Bronchial epithelial cell (primary cell): ENCODE results near the gene TMED1. TPM values are rescaled to one million over a fixed set of nuclear protein-coding genes. Genes with fewer than 3 reads are reported as not detected.

Experiments
- DNase-seq: peaks from one replicate; pipeline ENCODE4 v3.0.0-alpha.2; 2010; ENCODE audit warnings: low read depth
- FAIRE-seq: peaks from 2 replicates; lab custom pipeline; 2011; peaks lifted over from hg19 to GRCh38; lab: Jason Lieb, UNC
- H3K27me3 ChIP-seq: 2 replicates; pipeline ENCODE4 v1.5.1; 2011; ENCODE audit warnings: low read length; ENCODE audit not compliant: control insufficient read depth, insufficient read depth
- H3K36me3 ChIP-seq: 2 replicates; pipeline ENCODE4 v1.5.1; 2011; ENCODE audit warnings: low read length; ENCODE audit not compliant: control insufficient read depth, insufficient read depth
- H3K4me3 ChIP-seq: 2 replicates; pipeline ENCODE4 v1.5.1; 2011; ENCODE audit warnings: mild to moderate bottlenecking, low read depth, low read length, control low read depth
- CTCF ChIP-seq: IDR thresholded peaks from 2 replicates; pipeline ENCODE4 v1.5.1; 2011; ENCODE audit warnings: mild to moderate bottlenecking, moderate library complexity, low read length, control low read depth, inconsistent platforms; ENCODE audit not compliant: insufficient read depth, severe bottlenecking
- total RNA-seq: library from RNA; depleted of rRNA; stranded (reverse); fragments of >200 nt; gene quantifications from 2 replicates; pipeline ENCODE4 v1.2.1, GENCODE V29; 2014

Gene TMED1
- total RNA-seq, 1 donor from 2014 or later: 45.3 TPM

- FAIRE-seq: no peak
- H3K4me3 ChIP-seq: no peak overlapping the region
- H3K27me3 ChIP-seq: no peaks in the 10 kb centered on the region
- peaks cover 19% of the 10 kb centered on the region for H3K36me3 ChIP-seq
- DNase-seq: no peak
- no peak for TF ChIP-seq CTCF
These were observed 12.3 kb downstream of the TMED1 start for GRCh38 chr19:10823690-10824089.

GRCh38 chr19:10820173-10820572 lies 15.8 kb downstream of the TMED1 start:
- DNase-seq (no peak), FAIRE-seq (no peak)
- Histone ChIP-seq H3K36me3 (peaks cover 28% of the 10 kb centered on the region), H3K27me3 (no peaks in the 10 kb centered on the region), H3K4me3 (no peak overlapping the region)
- no peak for TF ChIP-seq CTCF

- no peak for TF ChIP-seq CTCF
- no peaks in the 10 kb centered on the region for H3K27me3 ChIP-seq
- H3K4me3 ChIP-seq: no peak overlapping the region
- no peak for DNase-seq
- peaks cover 28% of the 10 kb centered on the region for H3K36me3 ChIP-seq
- FAIRE-seq: no peak
These were observed 16.6 kb downstream of the TMED1 start for GRCh38 chr19:10819124-10820060.

GRCh38 chr19:10818301-10819123 lies 17.5 kb downstream of the TMED1 start:
- FAIRE-seq (no peak), DNase-seq (no peak)
- H3K27me3 ChIP-seq: no peaks in the 10 kb centered on the region
- no peak overlapping the region for H3K4me3 ChIP-seq
- H3K36me3 ChIP-seq: peaks cover 25% of the 10 kb centered on the region
- no peak for TF ChIP-seq CTCF

GRCh38 chr19:10817291-10818038 lies 18.5 kb downstream of the TMED1 start:
- DNase-seq (no peak), FAIRE-seq (no peak)
- H3K4me3 ChIP-seq: no peak overlapping the region
- no peaks in the 10 kb centered on the region for H3K27me3 ChIP-seq
- H3K36me3 ChIP-seq: peaks cover 27% of the 10 kb centered on the region
- TF ChIP-seq CTCF: no peak
